ENCODE data around the gene SH3PXD2A.

- TF ChIP-seq, protein P1, sequence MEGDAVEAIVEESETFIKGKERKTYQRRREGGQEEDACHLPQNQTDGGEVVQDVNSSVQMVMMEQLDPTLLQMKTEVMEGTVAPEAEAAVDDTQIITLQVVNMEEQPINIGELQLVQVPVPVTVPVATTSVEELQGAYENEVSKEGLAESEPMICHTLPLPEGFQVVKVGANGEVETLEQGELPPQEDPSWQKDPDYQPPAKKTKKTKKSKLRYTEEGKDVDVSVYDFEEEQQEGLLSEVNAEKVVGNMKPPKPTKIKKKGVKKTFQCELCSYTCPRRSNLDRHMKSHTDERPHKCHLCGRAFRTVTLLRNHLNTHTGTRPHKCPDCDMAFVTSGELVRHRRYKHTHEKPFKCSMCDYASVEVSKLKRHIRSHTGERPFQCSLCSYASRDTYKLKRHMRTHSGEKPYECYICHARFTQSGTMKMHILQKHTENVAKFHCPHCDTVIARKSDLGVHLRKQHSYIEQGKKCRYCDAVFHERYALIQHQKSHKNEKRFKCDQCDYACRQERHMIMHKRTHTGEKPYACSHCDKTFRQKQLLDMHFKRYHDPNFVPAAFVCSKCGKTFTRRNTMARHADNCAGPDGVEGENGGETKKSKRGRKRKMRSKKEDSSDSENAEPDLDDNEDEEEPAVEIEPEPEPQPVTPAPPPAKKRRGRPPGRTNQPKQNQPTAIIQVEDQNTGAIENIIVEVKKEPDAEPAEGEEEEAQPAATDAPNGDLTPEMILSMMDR (conservative IDR thresholded peaks at IDR 0.05 in 1 of 2, IDR thresholded peaks at IDR 0.05 in 1 of 2; ENCODE audit: extremely low read depth in 1 of 2, insufficient read depth in 1 of 2, low read depth in 1 of 2, low read length in 2 of 2) = no peak
- TF ChIP-seq EZH2 (IDR thresholded peaks at IDR 0.05; ENCODE audit: borderline replicate concordance, low read length) = no peak
These were observed 252.6 kb downstream of the SH3PXD2A start for GRCh38 chr10:103602852-103603155.

Measured in mammary epithelial cell (primary cell).